ENCODE measurements around the gene CCDC60.

CCDC60 gene

GRCh38 chr12:119546340-119546739 is 211.8 kb downstream of the CCDC60 start:
- no peak for DNase-seq (ENCODE audit: low spot score)

GRCh38 chr12:119547001-119547400 is 212.5 kb downstream of the CCDC60 start:
- no peak for DNase-seq (ENCODE audit: low spot score)

GRCh38 chr12:119556854-119557253 is 222.3 kb downstream of the CCDC60 start:
- DNase-seq (ENCODE audit: low spot score) = no peak

- no peak for DNase-seq (ENCODE audit: low spot score)
Observed at GRCh38 chr12:119565404-119565803, 230.9 kb downstream of the CCDC60 start.

GRCh38 chr12:119570771-119571170 is 236.2 kb downstream of the CCDC60 start:
- DNase-seq (ENCODE audit: low spot score) = no peak

GRCh38 chr12:119573086-119573485 is 238.6 kb downstream of the CCDC60 start:
- no peak for DNase-seq (ENCODE audit: low spot score)

GRCh38 chr12:119574255-119574654 is 239.7 kb downstream of the CCDC60 start:
- no peak for DNase-seq (ENCODE audit: low spot score)

GRCh38 chr12:119576118-119576810 is 241.7 kb downstream of the CCDC60 start:
- no peak for DNase-seq (ENCODE audit: low spot score)

- DNase-seq (ENCODE audit: low spot score) = no peak
Observed at GRCh38 chr12:119576915-119577314, 242.4 kb downstream of the CCDC60 start.

GRCh38 chr12:119578112-119578511 is 243.6 kb downstream of the CCDC60 start:
- DNase-seq (ENCODE audit: low spot score) = no peak

- no peak for DNase-seq (ENCODE audit: low spot score)
Observed at GRCh38 chr12:119589097-119589496, 254.6 kb downstream of the CCDC60 start.

- no peak for DNase-seq (ENCODE audit: low spot score)
Observed at GRCh38 chr12:119589634-119590033, 255.1 kb downstream of the CCDC60 start.
